Duodenal mucosa (tissue), 2 donors: ENCODE measurements around the gene NBEA.

ENCODE experiments used
- H3K27ac ChIP-seq: one replicate; pipeline ENCODE4 v1.7.0; 2013; ENCODE audit warnings: low read depth, low read length
- H3K27me3 ChIP-seq, 2 donors: one replicate each; pipeline ENCODE4 v1.7.0; 2013; ENCODE audit warnings: low read length in 2 of 2, control low read depth in 1 of 2; ENCODE audit not compliant: insufficient read depth in 2 of 2, control insufficient read depth in 1 of 2
- H3K36me3 ChIP-seq, 2 donors: one replicate each; pipeline ENCODE4 v1.7.0; 2013; ENCODE audit warnings: low read length in 2 of 2, control low read depth in 1 of 2; ENCODE audit not compliant: insufficient read depth in 2 of 2, control insufficient read depth in 1 of 2
- H3K4me1 ChIP-seq, 2 donors: one replicate each; pipeline ENCODE4 v1.7.0; 2013; ENCODE audit warnings: low read length in 2 of 2, control low read depth in 1 of 2; ENCODE audit not compliant: insufficient read depth in 2 of 2, control insufficient read depth in 1 of 2
- H3K4me3 ChIP-seq, 2 donors: one replicate each; pipeline ENCODE4 v1.7.0; 2013; ENCODE audit warnings: low read length in 2 of 2, low read depth in 1 of 2
- H3K9ac ChIP-seq, 2 donors: one replicate each; pipeline ENCODE4 v1.7.0; 2013; ENCODE audit warnings: low read length in 2 of 2, low read depth in 1 of 2
- H3K9me3 ChIP-seq, 2 donors: one replicate each; pipeline ENCODE4 v1.7.0; 2013; ENCODE audit warnings: low read length in 2 of 2, control low read depth in 1 of 2; ENCODE audit not compliant: control insufficient read depth in 1 of 2

NBEA gene

DNA sequence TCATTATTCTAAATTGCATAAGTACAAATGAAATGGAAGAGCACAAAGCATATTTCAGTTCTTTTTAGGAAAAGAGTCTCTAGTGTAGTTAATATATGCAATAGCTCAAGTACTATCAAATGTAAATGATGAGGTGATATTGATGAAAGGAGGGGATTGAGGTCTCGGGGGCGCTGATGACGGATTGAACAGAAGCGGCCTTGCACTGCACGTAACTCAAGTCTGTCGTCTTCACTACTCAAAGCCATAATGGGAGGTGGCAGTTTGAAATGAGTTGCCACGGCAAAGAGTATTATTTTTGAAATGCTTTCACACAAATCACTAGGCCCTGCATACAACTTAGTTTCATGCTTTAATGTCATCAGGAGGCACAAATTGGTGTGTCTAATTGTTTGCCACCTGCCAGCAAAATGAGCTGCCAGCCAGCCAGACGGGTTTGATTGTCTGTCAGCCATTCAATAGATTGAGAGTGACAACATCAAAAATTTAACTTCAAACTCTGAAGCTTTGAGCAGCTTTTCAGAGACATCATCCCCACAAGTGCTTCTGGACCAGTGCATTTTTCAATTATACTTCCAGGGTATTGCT, 256.6 kb downstream of the NBEA start:
- no peak overlapping the region for H3K27ac ChIP-seq
- H3K4me3 ChIP-seq: no peak overlapping the region
- no peaks in the 10 kb centered on the region for H3K4me1 ChIP-seq
- H3K27me3 ChIP-seq: no peaks in the 10 kb centered on the region
- H3K36me3 ChIP-seq: no peaks in the 10 kb centered on the region
- no peak overlapping the region for H3K9ac ChIP-seq
- H3K9me3 ChIP-seq: no peaks in the 10 kb centered on the region

DNA sequence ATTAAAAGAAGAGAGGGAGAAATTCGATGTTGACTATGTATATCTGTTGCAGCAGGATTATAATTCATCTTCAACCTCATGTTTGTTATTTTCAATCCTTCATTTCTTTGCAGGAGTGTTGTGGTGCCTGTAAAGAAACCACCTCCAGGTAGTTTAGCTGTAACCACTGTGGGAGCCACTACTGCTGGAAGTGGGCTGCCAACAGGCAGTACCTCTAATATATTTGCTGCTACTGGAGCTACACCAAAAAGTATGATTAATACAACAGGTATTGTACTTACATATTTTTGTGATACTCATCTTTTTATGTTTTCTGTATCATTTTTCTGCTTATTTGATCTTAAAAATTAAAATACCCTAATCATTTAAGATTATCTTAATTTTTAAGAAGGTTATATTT, 266.5 kb downstream of the NBEA start:
- Histone ChIP-seq H3K36me3 (no peaks in the 10 kb centered on the region), H3K4me3 (no peak overlapping the region), H3K27ac (no peak overlapping the region), H3K9ac (no peak overlapping the region), H3K27me3 (no peaks in the 10 kb centered on the region), H3K4me1 (no peaks in the 10 kb centered on the region), H3K9me3 (no peaks in the 10 kb centered on the region)

DNA sequence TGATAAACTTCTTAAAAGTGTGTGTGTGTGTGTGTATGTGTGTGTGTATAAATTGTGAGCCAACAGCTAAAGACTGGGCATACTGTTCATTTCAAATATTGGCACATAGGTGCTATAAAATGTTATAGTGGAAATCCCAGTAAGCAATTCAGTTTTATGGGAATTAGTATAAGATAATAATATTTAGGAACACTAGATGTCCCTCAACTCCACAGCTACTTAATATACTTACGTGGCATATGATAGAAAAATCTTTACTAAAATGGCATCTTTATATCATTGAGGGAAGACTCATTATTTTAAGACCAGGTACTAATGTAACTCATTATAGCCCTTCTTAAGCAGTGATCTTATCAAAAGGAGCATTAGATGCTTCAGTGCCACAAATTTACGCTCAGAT, 268.2 kb downstream of the NBEA start:
- Histone ChIP-seq H3K27ac (no peak overlapping the region), H3K9ac (no peak overlapping the region), H3K27me3 (no peaks in the 10 kb centered on the region), H3K9me3 (no peaks in the 10 kb centered on the region), H3K36me3 (no peaks in the 10 kb centered on the region), H3K4me1 (no peaks in the 10 kb centered on the region), H3K4me3 (no peak overlapping the region)

DNA sequence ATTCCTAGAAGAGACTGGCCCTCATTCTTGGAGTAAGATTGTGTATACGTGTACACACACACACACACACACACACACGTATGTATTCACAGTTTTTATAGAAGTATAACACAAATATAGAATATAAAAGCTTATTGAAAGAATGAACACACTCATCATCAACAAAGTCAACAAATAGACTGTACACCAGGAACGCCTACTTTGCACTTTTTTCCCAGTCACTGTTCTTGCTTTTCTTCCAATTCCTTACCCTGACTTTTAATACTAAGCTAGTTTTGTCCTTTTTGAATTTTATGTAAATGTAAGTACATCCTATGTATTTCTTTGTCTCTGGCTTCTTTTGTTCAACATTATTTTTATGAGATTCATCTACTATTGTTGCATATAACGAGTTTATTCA, 269.9 kb downstream of the NBEA start:
- Histone ChIP-seq H3K27me3 (no peaks in the 10 kb centered on the region), H3K9me3 (no peaks in the 10 kb centered on the region), H3K27ac (no peak overlapping the region), H3K9ac (no peak overlapping the region), H3K36me3 (no peaks in the 10 kb centered on the region), H3K4me1 (no peaks in the 10 kb centered on the region), H3K4me3 (no peak overlapping the region)

DNA sequence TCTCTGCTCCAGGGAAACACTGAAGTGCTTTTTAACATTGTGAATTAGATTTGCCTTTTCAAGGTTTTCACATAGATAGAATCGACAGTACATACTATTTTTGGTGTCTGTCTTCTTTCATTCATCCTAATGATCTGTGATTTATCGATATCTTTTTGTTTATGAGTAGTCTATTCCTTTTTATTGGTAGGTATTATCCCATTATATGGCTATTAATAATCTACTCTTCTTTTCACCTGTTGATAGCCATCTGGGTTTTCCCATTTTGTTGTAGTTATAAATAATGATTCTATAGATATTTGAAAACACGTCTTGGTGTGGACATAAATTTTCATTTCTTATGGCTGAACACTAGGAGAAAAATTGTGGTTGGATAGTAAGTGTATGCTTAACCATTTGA, 271.8 kb downstream of the NBEA start:
- no peaks in the 10 kb centered on the region for H3K27me3 ChIP-seq
- no peak overlapping the region for H3K9ac ChIP-seq
- no peak overlapping the region for H3K27ac ChIP-seq
- H3K36me3 ChIP-seq: no peaks in the 10 kb centered on the region
- no peaks in the 10 kb centered on the region for H3K9me3 ChIP-seq
- H3K4me1 ChIP-seq: no peaks in the 10 kb centered on the region
- H3K4me3 ChIP-seq: no peak overlapping the region

DNA sequence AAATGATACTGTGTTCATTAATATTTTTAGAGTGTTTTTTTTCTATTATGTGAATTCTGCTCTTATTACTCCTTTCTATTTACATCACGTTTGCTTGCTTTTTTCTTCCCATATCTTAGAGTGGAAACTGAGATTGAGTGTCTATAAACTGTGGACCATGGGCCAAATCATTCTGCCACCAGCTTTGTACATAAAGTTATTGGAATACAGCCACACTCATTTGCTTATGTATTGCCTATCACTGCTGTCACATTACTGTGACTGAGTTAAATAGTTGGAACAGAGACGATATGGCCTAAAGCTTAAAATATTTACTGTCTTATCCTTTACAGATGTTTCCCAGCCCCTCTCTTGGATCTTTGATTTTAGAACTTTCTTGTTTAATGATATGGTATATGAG, 274.1 kb downstream of the NBEA start:
- Histone ChIP-seq H3K36me3 (no peaks in the 10 kb centered on the region), H3K27ac (no peak overlapping the region), H3K9ac (no peak overlapping the region), H3K4me1 (no peaks in the 10 kb centered on the region), H3K9me3 (no peaks in the 10 kb centered on the region), H3K27me3 (no peaks in the 10 kb centered on the region), H3K4me3 (no peak overlapping the region)

DNA sequence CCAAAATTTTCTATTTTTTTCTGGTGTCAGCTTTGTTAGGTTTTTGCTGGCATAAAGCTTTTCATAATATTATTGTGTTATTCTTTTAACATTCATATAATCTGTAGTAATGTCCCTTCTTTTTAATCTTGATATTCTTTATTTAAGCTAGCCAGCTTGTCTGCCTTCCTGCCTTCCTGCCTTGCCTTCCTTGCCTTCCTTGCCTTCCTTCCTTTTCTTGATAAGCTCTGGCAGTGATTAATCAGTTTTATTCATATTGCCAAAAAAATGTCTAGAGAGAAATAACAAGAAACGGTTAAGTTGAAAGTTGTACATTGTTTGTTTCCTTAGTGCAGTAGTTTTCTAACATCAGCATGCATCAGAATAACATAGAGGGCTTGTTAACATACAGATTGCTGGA, 277.0 kb downstream of the NBEA start:
- Histone ChIP-seq H3K9ac (no peak overlapping the region), H3K4me1 (no peaks in the 10 kb centered on the region), H3K36me3 (no peaks in the 10 kb centered on the region)

DNA sequence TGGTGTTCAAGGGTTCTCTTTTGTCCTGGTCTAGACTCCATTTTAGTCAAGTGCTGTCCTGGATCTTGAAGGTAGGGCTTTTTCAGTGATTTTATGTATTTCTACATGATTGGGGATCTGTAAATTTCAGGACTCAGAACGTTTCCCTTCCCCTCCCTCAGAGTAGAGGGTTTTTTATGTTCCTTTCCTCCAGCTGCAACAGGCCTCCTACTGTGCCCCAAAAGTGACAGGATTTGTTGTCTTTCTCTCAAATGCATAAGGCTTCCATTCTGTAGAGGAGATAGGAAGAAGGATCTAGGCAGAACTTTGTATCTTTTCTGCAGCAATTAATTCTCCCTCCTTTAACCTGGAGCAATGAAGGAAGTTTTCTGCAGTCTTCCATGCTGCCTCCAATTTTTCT, 283.1 kb downstream of the NBEA start:
- no peaks in the 10 kb centered on the region for H3K27me3 ChIP-seq
- H3K4me3 ChIP-seq: no peak overlapping the region
- H3K27ac ChIP-seq: no peak overlapping the region
- no peaks in the 10 kb centered on the region for H3K9me3 ChIP-seq
- H3K36me3 ChIP-seq: no peaks in the 10 kb centered on the region
- no peaks in the 10 kb centered on the region for H3K4me1 ChIP-seq
- H3K9ac ChIP-seq: no peak overlapping the region

More for the DNA sequence above, 277.0 kb downstream of the NBEA start:
- H3K9me3 ChIP-seq: no peaks in the 10 kb centered on the region
- no peak overlapping the region for H3K4me3 ChIP-seq
- H3K27ac ChIP-seq: no peak overlapping the region
- H3K27me3 ChIP-seq: no peaks in the 10 kb centered on the region

DNA sequence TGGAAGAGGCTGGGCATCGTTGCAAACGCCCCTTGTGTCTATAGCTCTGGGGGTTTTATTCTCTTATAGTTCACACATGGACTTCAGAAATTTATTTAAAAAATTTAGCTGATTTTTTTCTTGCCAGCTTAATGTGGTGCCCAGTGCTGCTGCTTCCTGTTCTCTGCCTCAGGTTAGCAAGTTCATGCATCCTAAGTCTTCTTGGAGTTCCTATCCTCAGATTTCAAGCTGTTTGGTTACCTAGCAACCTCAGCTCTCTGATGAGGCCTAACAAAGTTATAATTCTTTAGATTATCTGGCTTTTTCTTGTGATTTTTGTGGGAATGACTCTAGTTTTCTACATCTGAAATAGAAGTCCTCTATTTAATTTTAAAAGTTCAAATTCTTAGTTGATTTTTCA, 283.5 kb downstream of the NBEA start:
- Histone ChIP-seq H3K36me3 (no peaks in the 10 kb centered on the region), H3K4me3 (no peak overlapping the region), H3K9me3 (no peaks in the 10 kb centered on the region), H3K27ac (no peak overlapping the region), H3K9ac (no peak overlapping the region), H3K4me1 (no peaks in the 10 kb centered on the region), H3K27me3 (no peaks in the 10 kb centered on the region)

DNA sequence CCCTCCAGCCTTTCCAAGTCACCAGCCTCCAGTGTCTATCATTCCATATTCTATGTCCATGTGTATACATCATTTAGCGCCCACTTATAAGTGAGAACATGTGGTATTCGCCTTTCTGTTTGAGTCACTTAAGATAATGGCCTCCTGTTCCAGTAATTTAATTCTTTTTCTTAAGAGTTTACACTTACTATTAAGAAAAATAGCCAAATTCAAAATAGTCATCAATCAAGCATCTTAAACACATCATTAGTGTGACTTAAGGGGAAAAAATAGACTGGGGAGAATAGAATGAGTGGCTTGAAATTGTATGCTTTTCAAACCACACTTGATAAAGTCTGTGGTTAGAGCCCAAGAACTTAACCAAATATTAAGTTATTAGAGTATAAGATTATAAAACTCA, 286.5 kb downstream of the NBEA start:
- Histone ChIP-seq H3K9ac (no peak overlapping the region), H3K27me3 (no peaks in the 10 kb centered on the region), H3K27ac (no peak overlapping the region), H3K4me3 (no peak overlapping the region), H3K4me1 (no peaks in the 10 kb centered on the region), H3K9me3 (no peaks in the 10 kb centered on the region), H3K36me3 (no peaks in the 10 kb centered on the region)

DNA sequence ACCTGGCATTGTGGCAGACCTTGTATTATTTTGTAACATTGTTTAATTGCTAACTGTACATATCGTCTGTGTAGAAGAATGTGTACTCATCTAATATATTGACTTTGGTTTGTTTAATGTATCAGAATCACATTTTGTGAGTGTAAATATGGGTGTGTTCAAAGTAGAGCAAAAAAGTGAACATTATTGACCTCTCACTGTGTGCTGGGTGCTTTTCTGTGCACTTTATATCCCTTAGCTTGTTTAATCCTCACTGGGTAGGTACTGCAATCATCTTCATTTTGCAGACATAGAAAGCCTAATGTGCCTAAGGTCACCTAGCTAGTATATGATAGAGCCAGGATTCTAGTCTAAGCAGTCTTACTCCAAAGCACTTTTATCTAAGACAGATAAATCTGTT, 289.4 kb downstream of the NBEA start:
- no peak overlapping the region for H3K9ac ChIP-seq
- no peaks in the 10 kb centered on the region for H3K27me3 ChIP-seq
- no peaks in the 10 kb centered on the region for H3K4me1 ChIP-seq
- H3K4me3 ChIP-seq: no peak overlapping the region
- H3K9me3 ChIP-seq: no peaks in the 10 kb centered on the region
- H3K36me3 ChIP-seq: no peaks in the 10 kb centered on the region
- no peak overlapping the region for H3K27ac ChIP-seq
